ENCODE data around the gene PLA2G3. TPM values are rescaled to one million over a fixed set of nuclear protein-coding genes. Genes with fewer than 3 reads are reported as not detected.

The PLA2G3 gene
- total RNA-seq, 1 experiment from 2014 or later: 21.5 TPM

- no peak for DNase-seq (ENCODE audit: low spot score)
- intact Hi-C loops (cut with micrococcal nuclease; ENCODE audit: unreplicated experiment): no loop called here
- Histone ChIP-seq H3K36me3 (ENCODE audit: insufficient read depth, low read length, poor library complexity, severe bottlenecking) (peaks cover 3% of the 10 kb centered on the region), H3K4me1 (ENCODE audit: insufficient read depth, low read length, poor library complexity, severe bottlenecking) (no peaks in the 10 kb centered on the region), H3K9me3 (ENCODE audit: low read depth, low read length, poor library complexity, severe bottlenecking) (no peaks in the 10 kb centered on the region), H3K4me3 (ENCODE audit: low read depth, low read length, poor library complexity, severe bottlenecking) (no peak overlapping the region), H3K27ac (ENCODE audit: low read depth, low read length, poor library complexity, severe bottlenecking) (no peak overlapping the region), H3K27me3 (replicated peaks; ENCODE audit: insufficient read depth, low read depth, low read length, poor library complexity) (no peaks in the 10 kb centered on the region)
- no peak for TF ChIP-seq EZH2 (IDR thresholded peaks at IDR 0.05; ENCODE audit: borderline replicate concordance, low read depth, low read length, poor library complexity, severe bottlenecking)
- ChIA-PET POLR2A (ENCODE audit: low non-redundant PET) (interaction anchor here (0.6 kb wide), 1 partner anchor 133 kb away, joined by 3 read pairs; no protein-coding TSS in a partner anchor), CTCF (no interaction called here)
- BruUV-seq (replicated peaks): no TSS peak
Measured at GRCh38 chr22:31091106-31091975, 49.0 kb downstream of the PLA2G3 start.

GRCh38 chr22:31090217-31091085 is 49.9 kb downstream of the PLA2G3 start:
- Histone ChIP-seq H3K4me1 (ENCODE audit: insufficient read depth, low read length, poor library complexity, severe bottlenecking) (peaks cover 4% of the 10 kb centered on the region), H3K9me3 (ENCODE audit: low read depth, low read length, poor library complexity, severe bottlenecking) (no peaks in the 10 kb centered on the region), H3K4me3 (ENCODE audit: low read depth, low read length, poor library complexity, severe bottlenecking) (no peak overlapping the region), H3K27ac (ENCODE audit: low read depth, low read length, poor library complexity, severe bottlenecking) (no peak overlapping the region), H3K36me3 (ENCODE audit: insufficient read depth, low read length, poor library complexity, severe bottlenecking) (peaks cover 3% of the 10 kb centered on the region), H3K27me3 (replicated peaks; ENCODE audit: insufficient read depth, low read depth, low read length, poor library complexity) (no peaks in the 10 kb centered on the region)
- intact Hi-C loops (cut with micrococcal nuclease; ENCODE audit: unreplicated experiment): no loop called here
- BruUV-seq (replicated peaks): no TSS peak
- ChIA-PET CTCF (no interaction called here), POLR2A (ENCODE audit: low non-redundant PET) (no interaction called here)
- no peak for DNase-seq (ENCODE audit: low spot score)
- TF ChIP-seq EZH2 (IDR thresholded peaks at IDR 0.05; ENCODE audit: borderline replicate concordance, low read depth, low read length, poor library complexity, severe bottlenecking) (no peak), CTCF (conservative IDR thresholded peaks at IDR 0.05; ENCODE audit: low read depth, low read length) (no peak)

- ChIA-PET CTCF (no interaction called here), POLR2A (ENCODE audit: low non-redundant PET) (no interaction called here)
- intact Hi-C loops (cut with micrococcal nuclease; ENCODE audit: unreplicated experiment): no loop called here
- Histone ChIP-seq H3K36me3 (ENCODE audit: insufficient read depth, low read length, poor library complexity, severe bottlenecking) (peaks cover 3% of the 10 kb centered on the region), H3K4me3 (ENCODE audit: low read depth, low read length, poor library complexity, severe bottlenecking) (no peak overlapping the region), H3K27ac (ENCODE audit: low read depth, low read length, poor library complexity, severe bottlenecking) (no peak overlapping the region), H3K27me3 (replicated peaks; ENCODE audit: insufficient read depth, low read depth, low read length, poor library complexity) (no peaks in the 10 kb centered on the region), H3K4me1 (ENCODE audit: insufficient read depth, low read length, poor library complexity, severe bottlenecking) (peaks cover 9% of the 10 kb centered on the region), H3K9me3 (ENCODE audit: low read depth, low read length, poor library complexity, severe bottlenecking) (no peaks in the 10 kb centered on the region)
- no TSS peak for BruUV-seq (replicated peaks)
- TF ChIP-seq EZH2 (IDR thresholded peaks at IDR 0.05; ENCODE audit: borderline replicate concordance, low read depth, low read length, poor library complexity, severe bottlenecking) (no peak), CTCF (conservative IDR thresholded peaks at IDR 0.05; ENCODE audit: low read depth, low read length) (peak; percentile 69)
- no peak for DNase-seq (ENCODE audit: low spot score)
Measured at GRCh38 chr22:31089160-31090100, 50.9 kb downstream of the PLA2G3 start.
